Neural cell (in vitro differentiated cells): ENCODE data around the gene CDK5RAP1. TPM values are rescaled to one million over a fixed set of nuclear protein-coding genes. Genes with fewer than 3 reads are reported as not detected.

Source experiments
- H2AFZ ChIP-seq: fragments of 200-600, 300-800 bp; sonication (generic), shearing (Covaris generic); 2 replicates; pipeline ENCODE4 v1.6.0; 2014; ENCODE audit warnings: low read depth, mild to moderate bottlenecking, antibody characterized with exemption, low read length, moderate library complexity
- H3F3A ChIP-seq: fragments of 200-600 bp; shearing (Covaris generic); 2 replicates; pipeline ENCODE4 v1.6.1; 2016; ENCODE audit warnings: mild to moderate bottlenecking, moderate library complexity, mixed read lengths, antibody characterized with exemption, low read length; ENCODE audit not compliant: insufficient read depth, poor library complexity, severe bottlenecking
- H3K27ac ChIP-seq: fragments of 200-600, 300-800 bp; sonication (generic), shearing (Covaris generic); 2 replicates; pipeline ENCODE4 v1.5.1; 2014; ENCODE audit warnings: mild to moderate bottlenecking, low read length, moderate library complexity
- H3K27me3 ChIP-seq: fragments of 300-800, 200-600 bp; sonication (generic), shearing (Covaris generic); 2 replicates; pipeline ENCODE4 v1.6.0; 2014; ENCODE audit warnings: mild to moderate bottlenecking, low read depth, low read length, moderate library complexity; ENCODE audit not compliant: insufficient read depth
- H3K36me3 ChIP-seq: fragments of 300-800, 200-600 bp; sonication (generic), shearing (Covaris generic); 2 replicates; pipeline ENCODE4 v1.5.1; 2014; ENCODE audit warnings: mild to moderate bottlenecking, antibody characterized with exemption, low read length, moderate library complexity; ENCODE audit not compliant: insufficient read depth
- H3K4me2 ChIP-seq: fragments of 300-800, 200-600 bp; sonication (generic), shearing (Covaris generic); 2 replicates; pipeline ENCODE4 v1.6.0; 2014; ENCODE audit warnings: mild to moderate bottlenecking, low read length
- H3K4me3 ChIP-seq: fragments of 300-800, 200-600 bp; sonication (generic), shearing (Covaris generic); 2 replicates; pipeline ENCODE4 v1.5.1; 2014; ENCODE audit warnings: mild to moderate bottlenecking, low read length, moderate library complexity
- H3K79me2 ChIP-seq: fragments of 200-600 bp; shearing (Covaris generic); replicated peaks from 2 replicates; pipeline ENCODE4 v1.6.0; 2014; ENCODE audit warnings: mild to moderate bottlenecking, low read length, moderate library complexity; ENCODE audit not compliant: insufficient read depth
- H3K9ac ChIP-seq: fragments of 300-800, 200-600 bp; sonication (generic), shearing (Covaris generic); 2 replicates; pipeline ENCODE4 v1.6.1; 2016; ENCODE audit warnings: mild to moderate bottlenecking, low read length, mixed read lengths
- H3K9me2 ChIP-seq: fragments of 200-600 bp; shearing (Covaris generic); 2 replicates; pipeline ENCODE4 v1.6.1; 2016; ENCODE audit warnings: mild to moderate bottlenecking, low read length, mixed read lengths; ENCODE audit not compliant: insufficient read depth
- H3K9me3 ChIP-seq: fragments of 200-600, 300-800 bp; sonication (generic), shearing (Covaris generic); 2 replicates; pipeline ENCODE4 v1.6.1; 2016; ENCODE audit warnings: mild to moderate bottlenecking, mixed run types, low read length, moderate library complexity, mixed read lengths
- H4K20me1 ChIP-seq: fragments of 200-600 bp; shearing (Covaris generic); 2 replicates; pipeline ENCODE4 v1.6.1; 2016; ENCODE audit warnings: mild to moderate bottlenecking, mixed run types; ENCODE audit not compliant: insufficient read depth
- CTCF ChIP-seq: fragments of 450-650 bp; IDR thresholded peaks from 2 replicates; pipeline ENCODE4 v1.5.1; 2014; ENCODE audit warnings: antibody characterized with exemption, mild to moderate bottlenecking, moderate library complexity; ENCODE audit not compliant: poor library complexity, severe bottlenecking
- EP300 ChIP-seq: fragments of 450-650 bp; conservative IDR thresholded peaks from 2 replicates; pipeline ENCODE4 v1.6.1; 2014; ENCODE audit warnings: antibody characterized with exemption, mild to moderate bottlenecking, moderate library complexity; ENCODE audit not compliant: poor library complexity, severe bottlenecking
- EZH2 ChIP-seq: fragments of 200-600, 300-800 bp; shearing (Covaris generic), sonication (generic); IDR thresholded peaks from 2 replicates; pipeline ENCODE4 v1.6.1; 2014; ENCODE audit warnings: antibody characterized with exemption, low read length, borderline replicate concordance, mild to moderate bottlenecking; ENCODE audit not compliant: insufficient read depth, poor library complexity, severe bottlenecking
- MXI1 ChIP-seq: fragments of 450-650 bp; conservative IDR thresholded peaks from 2 replicates; pipeline ENCODE4 v1.6.1; 2014; ENCODE audit warnings: antibody characterized with exemption, mild to moderate bottlenecking; ENCODE audit not compliant: poor library complexity, severe bottlenecking
- POLR2AphosphoS5 ChIP-seq: IDR thresholded peaks from 2 replicates; pipeline ENCODE4 v1.6.1; 2012
- RAD21 ChIP-seq: fragments of 450-650 bp; conservative IDR thresholded peaks from 2 replicates; pipeline ENCODE4 v1.6.1; 2014; ENCODE audit warnings: antibody characterized with exemption, mild to moderate bottlenecking, moderate library complexity
- REST ChIP-seq: IDR thresholded peaks from 2 replicates; pipeline ENCODE4 v1.6.1; 2012; ENCODE audit warnings: borderline replicate concordance
- SMC3 ChIP-seq: fragments of 450-650 bp; conservative IDR thresholded peaks from 2 replicates; pipeline ENCODE4 v1.6.1; 2014; ENCODE audit warnings: antibody characterized with exemption, mild to moderate bottlenecking, moderate library complexity; ENCODE audit not compliant: poor library complexity
- TAF1 ChIP-seq: IDR thresholded peaks from 2 replicates; pipeline ENCODE4 v1.6.1; 2012; ENCODE audit warnings: low read depth
- polyA plus RNA-seq: library from polyadenylated mRNA; depleted of rRNA; stranded (reverse); fragments of >200 nt; gene quantifications from 2 replicates; pipeline ENCODE4 v1.2.3, GENCODE V29; 2014

The CDK5RAP1 gene
- polyA plus RNA-seq, 1 donor from 2014 or later = 47.2 TPM

GRCh38 chr20:33322456-33322855 lies 78.9 kb downstream of the CDK5RAP1 start:
- H3K4me2 ChIP-seq = no peak overlapping the region
- no peaks in the 10 kb centered on the region for H3K79me2 ChIP-seq
- H3K36me3 ChIP-seq = no peaks in the 10 kb centered on the region
- no peaks in the 10 kb centered on the region for H4K20me1 ChIP-seq
- no peaks in the 10 kb centered on the region for H3F3A ChIP-seq
- no peak overlapping the region for H3K4me3 ChIP-seq
- H3K27me3 ChIP-seq = no peaks in the 10 kb centered on the region
- H3K27ac ChIP-seq = no peak overlapping the region
- TF ChIP-seq RAD21 = no peak
- TF ChIP-seq SMC3 = no peak
- no peak for TF ChIP-seq POLR2AphosphoS5
- TF ChIP-seq EP300 = no peak
- TF ChIP-seq MXI1 = no peak
- no peak for TF ChIP-seq REST
- TF ChIP-seq CTCF = no peak
- no peak overlapping the region for H3K9ac ChIP-seq
- H2AFZ ChIP-seq = no peak overlapping the region
- H3K9me2 ChIP-seq = no peaks in the 10 kb centered on the region
- no peaks in the 10 kb centered on the region for H3K9me3 ChIP-seq

GRCh38 chr20:33320006-33320405 lies 81.3 kb downstream of the CDK5RAP1 start:
- Histone ChIP-seq H3K4me2 (no peak overlapping the region), H3K9me3 (no peaks in the 10 kb centered on the region), H3K27me3 (no peaks in the 10 kb centered on the region), H3K9ac (no peak overlapping the region), H2AFZ (no peak overlapping the region), H4K20me1 (no peaks in the 10 kb centered on the region), H3K27ac (no peak overlapping the region), H3K9me2 (no peaks in the 10 kb centered on the region), H3K36me3 (no peaks in the 10 kb centered on the region), H3F3A (no peaks in the 10 kb centered on the region), H3K4me3 (no peak overlapping the region), H3K79me2 (no peaks in the 10 kb centered on the region)
- no peak for TF ChIP-seq RAD21

- H3K9me3 ChIP-seq = no peaks in the 10 kb centered on the region
- no peaks in the 10 kb centered on the region for H4K20me1 ChIP-seq
- no peaks in the 10 kb centered on the region for H3K9me2 ChIP-seq
- no peak overlapping the region for H3K4me3 ChIP-seq
- H3K27ac ChIP-seq = no peak overlapping the region
- no peaks in the 10 kb centered on the region for H3F3A ChIP-seq
- no peaks in the 10 kb centered on the region for H3K27me3 ChIP-seq
- H3K79me2 ChIP-seq = no peaks in the 10 kb centered on the region
- H3K9ac ChIP-seq = no peak overlapping the region
- no peaks in the 10 kb centered on the region for H3K36me3 ChIP-seq
- TF ChIP-seq EZH2 = no peak
- TF ChIP-seq REST = no peak
- no peak for TF ChIP-seq CTCF
- TF ChIP-seq POLR2AphosphoS5 = no peak
- no peak for TF ChIP-seq MXI1
- no peak for TF ChIP-seq TAF1
- no peak for TF ChIP-seq RAD21
- no peak for TF ChIP-seq SMC3
- TF ChIP-seq EP300 = no peak
- H2AFZ ChIP-seq = no peak overlapping the region
- H3K4me2 ChIP-seq = no peak overlapping the region
Observed at GRCh38 chr20:33318096-33318429, 83.3 kb downstream of the CDK5RAP1 start.
